ENCODE data around the gene BTBD7.
A peak's percentile ranks its signal among the peaks of the same experiment; 100 is the strongest.

DNA sequence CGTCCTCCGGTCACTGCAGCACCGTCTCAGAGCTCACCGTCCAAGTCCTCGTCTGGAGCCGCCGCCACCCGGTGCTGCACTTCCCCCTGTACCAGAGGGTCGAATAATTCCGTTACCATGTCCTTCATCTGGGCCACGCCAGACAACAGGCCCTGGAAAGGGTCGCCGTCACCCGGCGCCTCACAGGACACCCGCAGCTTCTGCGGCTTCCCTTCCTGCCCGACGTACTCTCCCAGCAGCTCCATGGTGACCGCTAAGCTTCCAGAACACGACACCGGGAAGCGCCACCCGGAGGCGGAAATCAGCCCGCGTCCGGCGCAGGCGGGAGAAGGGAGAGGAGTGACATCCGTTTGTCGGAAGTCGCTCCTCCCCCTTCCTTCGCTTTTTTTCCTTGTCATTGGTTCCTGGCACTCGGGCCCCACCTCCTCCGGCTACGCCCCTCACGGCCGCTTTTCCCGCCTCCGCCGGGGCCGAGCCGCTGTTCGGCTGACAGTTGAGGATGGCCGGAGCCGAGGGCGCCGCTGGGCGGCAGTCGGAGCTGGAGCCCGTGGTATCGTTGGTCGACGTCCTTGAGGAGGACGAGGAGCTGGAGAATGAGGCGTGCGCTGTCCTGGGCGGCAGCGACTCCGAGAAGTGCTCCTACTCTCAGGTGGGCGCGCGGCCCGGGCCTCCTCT, 125.9 kb downstream of the BTBD7 start, which contains the start of the genes GON7 and UBR7:
- TF ChIP-seq, protein P1, sequence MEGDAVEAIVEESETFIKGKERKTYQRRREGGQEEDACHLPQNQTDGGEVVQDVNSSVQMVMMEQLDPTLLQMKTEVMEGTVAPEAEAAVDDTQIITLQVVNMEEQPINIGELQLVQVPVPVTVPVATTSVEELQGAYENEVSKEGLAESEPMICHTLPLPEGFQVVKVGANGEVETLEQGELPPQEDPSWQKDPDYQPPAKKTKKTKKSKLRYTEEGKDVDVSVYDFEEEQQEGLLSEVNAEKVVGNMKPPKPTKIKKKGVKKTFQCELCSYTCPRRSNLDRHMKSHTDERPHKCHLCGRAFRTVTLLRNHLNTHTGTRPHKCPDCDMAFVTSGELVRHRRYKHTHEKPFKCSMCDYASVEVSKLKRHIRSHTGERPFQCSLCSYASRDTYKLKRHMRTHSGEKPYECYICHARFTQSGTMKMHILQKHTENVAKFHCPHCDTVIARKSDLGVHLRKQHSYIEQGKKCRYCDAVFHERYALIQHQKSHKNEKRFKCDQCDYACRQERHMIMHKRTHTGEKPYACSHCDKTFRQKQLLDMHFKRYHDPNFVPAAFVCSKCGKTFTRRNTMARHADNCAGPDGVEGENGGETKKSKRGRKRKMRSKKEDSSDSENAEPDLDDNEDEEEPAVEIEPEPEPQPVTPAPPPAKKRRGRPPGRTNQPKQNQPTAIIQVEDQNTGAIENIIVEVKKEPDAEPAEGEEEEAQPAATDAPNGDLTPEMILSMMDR (IDR thresholded peaks at IDR 0.05) = peak; percentile 23 to 52 (median 40)
- TF ChIP-seq POLR2A (IDR thresholded peaks at IDR 0.05) = peak; percentile 59 to 61
